GM18909 (cell line): Measurements from ENCODE around the gene AK9.
"Not testable (repeated sequence)": the region's sequence is repeated elsewhere in the genome, so short reads cannot be mapped to it uniquely, and the experiment has no call there.

Source experiments
- ATAC-seq: cut with Tn5 transposase; IDR thresholded peaks from one replicate; pipeline ENCODE4 v1.9.1; 2021; ENCODE audit warnings: mild to moderate bottlenecking; ENCODE audit not compliant: unreplicated experiment, poor library complexity

AK9 gene

DNA sequence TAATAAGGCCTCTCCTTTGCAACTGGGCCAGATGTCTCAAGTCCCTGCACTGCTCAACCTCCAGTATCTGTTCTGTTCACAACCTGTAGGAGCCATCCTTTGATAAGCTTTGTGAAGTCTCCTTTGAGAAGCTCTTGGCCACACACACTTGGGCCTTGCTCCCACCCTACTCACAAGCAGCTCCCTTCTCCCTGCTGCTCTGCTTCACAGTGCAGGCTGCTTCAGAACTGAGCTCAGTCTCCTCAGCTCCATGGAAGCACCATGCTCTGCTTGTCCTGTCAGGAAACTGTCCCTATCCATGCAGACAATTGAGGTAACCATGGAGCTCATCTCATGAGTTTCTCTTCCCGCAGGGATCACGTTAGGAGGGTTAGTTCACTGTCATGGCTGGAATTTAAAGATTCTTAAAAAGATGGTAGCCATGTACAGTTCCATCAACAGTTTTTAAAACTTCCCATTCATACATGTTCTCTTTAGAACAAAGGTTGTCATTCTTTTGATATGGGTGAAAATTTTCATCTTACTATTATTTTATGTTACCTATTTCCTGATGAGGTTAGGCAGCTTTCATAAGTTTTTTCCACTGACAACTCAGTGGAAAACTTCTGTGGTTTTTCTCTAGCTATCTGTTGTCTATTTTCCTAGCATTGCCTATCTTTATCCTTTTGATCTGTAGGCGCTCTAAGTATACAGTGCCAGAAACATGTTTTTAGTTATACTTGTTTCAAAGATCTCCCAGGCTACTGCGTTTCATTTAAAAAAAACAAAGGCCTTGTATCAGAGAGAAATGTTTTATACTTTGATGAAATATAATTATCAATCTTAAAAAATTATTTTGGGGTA, 62.6 kb downstream of the AK9 start:
- ATAC-seq = no peak

- no peak for ATAC-seq
These were observed 64.7 kb downstream of the AK9 start for GRCh38 chr6:109626311-109626710.

- no peak for ATAC-seq
These were observed 65.8 kb downstream of the AK9 start for GRCh38 chr6:109625199-109625598.

DNA sequence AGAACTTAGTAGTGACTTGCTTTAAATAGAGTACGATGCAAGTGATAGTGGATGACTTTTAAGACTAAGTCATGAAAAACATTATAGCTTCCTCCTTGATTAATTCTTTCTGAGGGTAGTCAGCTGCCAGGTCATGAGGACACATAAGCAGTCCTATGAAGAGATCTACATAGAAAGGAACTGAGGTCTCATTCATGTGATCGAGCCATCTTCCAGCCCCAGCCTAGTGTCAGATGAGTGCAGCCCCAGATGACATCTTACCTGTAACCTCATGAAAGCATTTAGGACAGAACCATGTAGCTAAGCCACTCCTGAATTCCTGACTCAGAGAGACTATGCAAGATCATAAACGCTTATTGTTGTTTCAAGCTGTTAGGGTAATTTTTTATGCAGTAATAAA, 67.7 kb downstream of the AK9 start:
- ATAC-seq = no peak

DNA sequence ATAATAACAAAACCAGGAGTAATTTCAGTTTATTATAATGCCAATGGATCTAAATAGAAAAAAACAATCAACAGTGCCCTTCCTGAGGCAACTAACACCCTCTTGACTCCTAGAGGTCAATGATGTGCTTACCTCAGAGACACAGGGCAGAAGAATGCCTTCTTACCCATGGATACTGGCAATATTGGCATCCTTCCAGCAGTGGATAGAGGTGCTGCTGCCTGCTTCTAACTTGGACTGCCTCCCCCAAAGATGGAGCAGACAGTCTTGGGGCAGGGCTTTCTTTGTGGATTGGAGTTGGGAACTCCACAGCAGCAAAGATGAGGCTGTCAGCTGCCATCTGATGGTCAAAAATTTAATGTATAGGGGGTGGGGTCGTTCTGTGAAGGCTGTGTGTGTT, 78.7 kb downstream of the AK9 start:
- ATAC-seq = no peak

GRCh38 chr6:109611502-109611901, 79.5 kb downstream of the AK9 start:
- no peak for ATAC-seq

DNA sequence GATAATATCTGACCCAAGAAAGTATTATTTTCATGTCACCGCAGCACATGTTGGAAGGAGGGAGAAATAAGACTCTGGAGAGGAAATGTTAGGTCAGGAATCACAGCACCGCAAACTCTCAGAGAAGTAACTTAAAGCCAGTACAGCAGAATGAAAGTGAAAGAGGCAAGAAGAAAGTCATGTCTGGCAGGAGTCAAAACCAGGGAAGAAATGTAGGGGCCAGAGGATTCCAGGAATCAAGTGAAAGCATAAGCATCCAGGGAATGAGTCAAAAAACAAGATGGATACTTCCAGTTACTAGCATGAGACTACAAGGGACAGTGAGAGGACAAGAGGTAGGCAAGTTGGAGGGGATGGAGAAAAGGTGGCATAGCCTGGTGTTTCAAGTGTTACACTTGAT, 80.4 kb downstream of the AK9 start:
- ATAC-seq = no peak

GRCh38 chr6:109609737-109610136, 81.3 kb downstream of the AK9 start:
- no peak for ATAC-seq

DNA sequence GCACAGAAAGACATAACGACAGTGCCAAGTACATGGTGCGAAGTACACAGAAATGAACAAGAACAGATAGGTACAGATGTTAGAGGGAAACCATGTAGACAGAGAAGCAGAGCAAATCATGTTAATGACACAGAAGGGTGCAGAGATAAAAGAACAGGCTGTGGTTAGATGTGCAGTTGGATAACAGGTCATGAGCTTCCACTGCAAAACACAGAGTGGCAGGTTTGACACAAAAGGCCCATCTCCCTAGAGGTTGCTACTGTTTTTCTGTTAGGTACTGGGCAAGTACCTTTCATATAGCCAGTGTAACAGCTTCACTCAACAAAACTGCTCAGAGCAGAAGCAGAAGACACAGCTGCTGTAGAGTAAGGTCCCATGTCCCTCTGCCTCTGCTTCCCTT, 84.6 kb downstream of the AK9 start:
- no peak for ATAC-seq

DNA sequence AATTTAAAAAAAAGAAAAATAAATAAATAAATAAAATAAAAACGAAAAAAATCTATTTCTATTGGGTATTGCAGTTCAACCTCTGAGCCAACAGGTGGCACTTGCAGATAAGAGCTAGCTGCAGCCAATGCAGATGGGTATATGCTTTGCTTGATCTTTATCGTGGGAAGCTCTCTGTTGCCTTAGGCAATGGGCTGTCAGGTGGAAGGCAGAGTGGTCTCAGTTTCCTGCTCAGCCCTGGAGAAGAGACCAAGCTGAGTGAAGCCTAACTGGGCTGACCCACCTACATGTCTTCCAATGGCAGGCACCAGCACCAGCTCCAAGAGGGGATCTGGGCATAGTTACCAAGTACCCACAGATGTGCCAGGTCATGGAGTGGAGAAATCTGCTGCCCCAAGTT, 95.0 kb downstream of the AK9 start:
- no peak for ATAC-seq

- ATAC-seq = no peak
These were observed 110.5 kb downstream of the AK9 start for GRCh38 chr6:109580519-109580918.

DNA sequence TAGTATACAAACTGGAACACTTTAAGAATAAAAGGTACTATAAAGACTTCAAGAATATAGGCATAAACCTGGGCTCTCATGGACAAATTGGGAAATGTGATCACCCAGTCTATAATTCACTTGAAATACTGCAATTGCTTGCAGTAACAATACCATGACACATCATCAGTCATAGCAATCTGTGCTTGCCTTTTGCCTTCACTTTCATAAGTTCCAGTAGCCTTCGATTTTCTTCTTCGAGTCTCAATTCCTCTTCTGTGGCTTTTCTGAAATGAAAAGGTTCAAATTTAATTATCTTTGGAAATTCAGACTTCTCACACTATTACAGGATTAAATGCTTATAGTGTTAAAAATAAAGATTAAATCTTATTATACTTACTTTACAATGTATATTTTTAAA, 111.6 kb downstream of the AK9 start:
- no peak for ATAC-seq

DNA sequence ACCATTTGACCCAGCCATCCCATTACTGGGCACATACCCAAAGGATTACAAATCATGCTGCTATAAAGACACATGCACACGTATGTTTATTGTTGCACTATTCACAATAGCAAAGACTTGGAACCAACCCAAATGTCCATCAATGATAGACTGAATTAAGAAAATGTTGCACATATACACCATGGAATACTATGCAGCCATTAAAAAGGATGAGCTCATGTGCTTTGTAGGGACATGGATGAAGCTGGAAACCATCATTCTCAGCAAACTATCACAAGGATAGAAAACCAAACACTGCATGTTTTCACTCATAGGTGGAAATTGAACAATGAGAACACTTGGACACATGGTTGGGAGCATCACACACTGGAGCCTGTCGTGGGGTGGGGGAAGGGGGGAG, 121.1 kb downstream of the AK9 start:
- ATAC-seq = not testable (repeated sequence)

GRCh38 chr6:109561844-109562243, 129.2 kb downstream of the AK9 start:
- ATAC-seq = no peak

GRCh38 chr6:109531446-109531845, 159.6 kb downstream of the AK9 start:
- no peak for ATAC-seq

- no peak for ATAC-seq
These were observed 163.0 kb downstream of the AK9 start for GRCh38 chr6:109527989-109528388.

DNA sequence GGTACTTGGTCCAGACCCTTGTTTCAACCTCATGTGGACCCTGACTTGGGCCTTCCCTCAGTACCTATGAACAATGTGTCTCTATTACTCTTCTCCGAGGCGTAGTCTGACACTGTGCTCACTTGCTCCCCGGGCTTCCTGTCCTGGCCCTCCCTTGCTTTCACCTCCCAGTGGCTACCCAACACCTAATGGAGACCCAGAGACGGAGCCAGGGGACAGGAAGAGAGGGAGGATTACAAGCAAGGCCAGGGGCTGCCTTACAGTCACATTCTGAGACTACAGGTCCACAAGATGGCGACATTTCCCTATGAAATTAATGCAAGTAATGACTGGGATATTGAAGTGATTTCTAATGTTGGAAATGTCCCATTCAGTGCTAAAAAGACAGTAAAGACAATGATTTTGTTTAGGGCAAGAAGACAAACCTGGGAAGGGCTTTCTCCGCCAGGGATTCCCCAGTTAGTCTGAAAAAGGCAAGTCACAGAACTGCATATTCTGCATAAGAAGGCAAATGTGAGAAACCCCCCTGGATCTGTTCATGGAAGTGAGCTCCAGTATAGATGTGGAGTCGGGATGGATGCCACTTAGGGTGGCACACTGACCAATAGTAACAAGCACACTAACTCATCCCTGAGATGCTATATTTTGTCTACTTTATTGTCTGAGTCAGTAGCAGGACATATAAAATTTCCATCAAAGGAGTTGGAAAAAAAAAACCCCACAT, 163.9 kb downstream of the AK9 start:
- no peak for ATAC-seq

- ATAC-seq = no peak
These were observed 166.9 kb downstream of the AK9 start for GRCh38 chr6:109524129-109524528.

DNA sequence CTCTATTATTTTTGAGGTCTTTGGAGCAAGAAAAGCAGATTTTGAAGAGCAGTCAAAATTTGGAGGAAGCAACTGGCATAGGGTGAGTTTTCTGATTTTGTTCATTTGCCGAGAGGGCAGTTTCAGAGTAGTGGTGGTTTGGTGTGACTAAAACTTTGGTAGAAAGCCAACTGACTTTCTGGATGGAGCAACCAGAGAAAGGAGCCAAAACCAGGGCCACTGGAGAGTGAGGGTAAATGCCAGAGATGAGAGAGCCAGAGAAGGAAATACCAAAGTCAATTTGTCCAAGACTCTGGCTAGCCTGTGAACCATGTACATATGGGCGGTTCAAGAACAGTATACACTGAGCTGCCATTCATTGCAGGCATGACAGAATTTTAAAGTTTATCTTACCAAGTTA, 167.5 kb downstream of the AK9 start:
- no peak for ATAC-seq

DNA sequence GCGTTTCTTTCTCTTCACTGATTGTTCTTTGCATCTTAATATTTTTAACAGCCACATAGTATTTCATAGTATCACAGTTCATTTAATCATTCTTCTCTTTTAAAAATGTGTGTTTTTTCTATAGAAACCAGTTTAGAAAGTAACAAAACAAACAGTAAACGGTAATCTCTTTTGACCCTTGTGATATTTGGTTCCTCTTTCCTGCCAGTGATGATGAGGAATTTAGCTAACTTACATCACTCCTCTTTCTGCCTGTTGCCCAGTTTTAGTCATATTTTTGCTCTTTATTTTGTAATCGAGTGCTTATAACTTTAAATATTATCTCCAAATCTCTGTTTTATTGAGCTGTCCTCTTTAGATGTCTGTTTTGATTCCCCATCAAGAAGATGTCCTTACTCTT, 169.9 kb downstream of the AK9 start:
- no peak for ATAC-seq

GRCh38 chr6:109519647-109520046, 171.4 kb downstream of the AK9 start:
- not testable (repeated sequence) for ATAC-seq

GRCh38 chr6:109516929-109517328, 174.1 kb downstream of the AK9 start:
- ATAC-seq = no peak
